NCI-H526 (cell line): ENCODE data around the gene MARCHF3.
"Not testable (repeated sequence)": the region's sequence is repeated elsewhere in the genome, so short reads cannot be mapped to it uniquely, and the experiment has no call there.

Experiments
- DNase-seq, 2 experiments: peaks; one replicate each; lab custom pipeline; 2025; lab: John Stamatoyannopoulos, UW

The MARCHF3 gene

DNA sequence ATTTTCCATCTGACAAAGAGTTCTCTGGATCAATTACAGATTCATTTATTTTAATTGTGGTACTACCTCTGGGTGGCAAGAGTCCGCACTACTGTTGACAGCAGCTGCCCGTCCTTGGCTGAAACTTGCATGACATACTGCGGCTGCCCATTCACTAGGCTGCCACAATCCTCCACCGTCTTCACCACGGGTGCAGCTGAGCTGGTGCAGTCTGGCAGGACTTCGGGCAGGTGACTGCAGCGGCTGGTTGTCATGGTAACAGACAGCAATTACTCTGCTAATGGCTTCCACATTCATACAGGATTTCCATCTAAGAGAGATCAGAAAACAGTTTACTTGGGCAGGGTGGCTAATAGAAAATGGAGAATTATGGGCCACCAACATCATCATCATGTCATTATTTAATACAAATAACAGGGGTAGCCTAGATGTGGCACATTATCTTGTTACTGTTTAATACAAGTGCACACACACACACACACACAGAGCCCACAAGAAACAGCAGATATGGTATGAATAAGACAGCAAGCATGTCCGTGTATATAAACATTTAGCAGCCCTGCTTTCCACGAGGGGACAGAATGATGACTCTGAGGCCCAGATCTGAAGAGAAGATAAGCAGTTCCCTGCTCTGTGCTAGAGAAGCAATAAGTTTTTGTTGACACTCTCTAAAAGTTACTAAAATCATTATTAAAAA, 112.3 kb downstream of the MARCHF3 start:
- peak; percentile 22 to 77 for DNase-seq

DNA sequence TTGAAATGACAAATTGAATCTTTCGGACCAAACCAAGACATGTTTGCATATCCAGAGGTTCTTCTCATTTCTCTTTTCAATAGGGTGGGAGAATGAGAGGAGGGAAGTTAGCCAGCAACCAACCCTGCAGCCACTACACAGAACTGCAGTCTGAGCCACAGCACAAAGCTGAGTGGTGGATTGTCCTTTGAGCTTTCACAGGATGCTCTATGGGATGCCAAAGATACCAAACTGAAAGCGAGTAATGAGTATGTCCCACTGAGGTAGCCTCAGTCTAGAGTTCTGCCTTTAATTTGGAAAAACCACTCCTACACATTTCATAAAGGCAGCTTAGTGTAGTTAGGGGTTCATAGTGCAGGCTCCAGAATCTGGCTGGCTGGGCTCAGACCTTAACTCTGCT, 114.9 kb downstream of the MARCHF3 start:
- no peak for DNase-seq

DNA sequence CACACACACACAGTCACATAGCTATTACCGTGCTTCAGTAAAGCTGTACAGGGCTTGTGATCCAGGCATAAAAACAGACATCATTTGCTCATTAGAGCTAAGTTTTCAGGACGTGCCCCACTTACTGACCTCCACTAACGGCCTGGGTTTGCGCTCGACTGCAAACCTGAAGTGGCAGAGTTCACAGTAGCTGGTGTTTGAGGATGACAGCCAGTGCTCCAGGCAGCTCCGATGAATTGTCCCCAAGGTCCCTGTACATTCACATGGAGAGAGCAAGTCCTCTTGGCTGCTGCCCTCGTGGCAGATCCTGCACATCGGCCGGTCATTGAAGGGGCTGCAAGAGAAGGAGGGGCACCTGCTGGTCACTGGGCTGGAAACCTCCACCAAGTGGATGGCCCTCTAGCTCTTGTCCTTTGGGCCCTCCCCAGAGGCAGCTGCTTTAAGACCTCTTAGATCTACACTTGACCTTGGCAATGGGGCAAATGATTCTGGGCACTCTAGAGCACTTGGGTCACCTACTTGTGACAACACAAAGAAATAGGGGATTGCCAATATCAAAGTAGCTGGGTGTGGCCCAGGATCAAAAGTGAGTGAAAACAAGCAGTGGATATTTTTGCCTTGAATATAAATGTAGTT, 115.4 kb downstream of the MARCHF3 start:
- DNase-seq, result no peak

DNA sequence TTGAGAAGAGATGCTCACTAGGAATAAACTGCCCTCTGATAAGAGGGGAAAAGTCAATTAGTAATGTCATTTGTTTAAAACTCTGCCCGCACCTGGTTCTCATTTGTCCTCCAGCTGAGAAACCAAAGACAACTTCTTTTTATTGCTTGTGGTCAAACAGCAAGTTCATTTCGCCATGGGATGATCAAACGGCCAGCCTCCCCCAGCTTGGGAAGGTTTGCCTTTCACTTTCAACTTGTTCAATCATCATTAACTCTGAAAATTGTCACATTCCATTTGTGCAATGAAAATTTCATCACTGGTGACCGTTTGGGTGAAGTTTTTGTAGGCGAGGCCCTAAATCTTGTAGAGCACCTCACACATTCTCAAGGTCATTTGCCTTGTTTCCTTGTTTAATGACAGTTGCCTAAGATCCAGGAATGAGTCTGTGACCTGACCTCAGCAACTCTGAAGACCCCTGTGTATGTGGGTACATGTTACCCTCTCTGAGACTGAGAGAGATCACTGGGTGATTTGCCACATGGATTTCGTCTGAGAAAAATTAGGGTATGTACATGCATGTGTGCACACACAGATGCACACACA, 117.7 kb downstream of the MARCHF3 start:
- DNase-seq, result peak in 1 of 2 experiments; percentile 5

DNA sequence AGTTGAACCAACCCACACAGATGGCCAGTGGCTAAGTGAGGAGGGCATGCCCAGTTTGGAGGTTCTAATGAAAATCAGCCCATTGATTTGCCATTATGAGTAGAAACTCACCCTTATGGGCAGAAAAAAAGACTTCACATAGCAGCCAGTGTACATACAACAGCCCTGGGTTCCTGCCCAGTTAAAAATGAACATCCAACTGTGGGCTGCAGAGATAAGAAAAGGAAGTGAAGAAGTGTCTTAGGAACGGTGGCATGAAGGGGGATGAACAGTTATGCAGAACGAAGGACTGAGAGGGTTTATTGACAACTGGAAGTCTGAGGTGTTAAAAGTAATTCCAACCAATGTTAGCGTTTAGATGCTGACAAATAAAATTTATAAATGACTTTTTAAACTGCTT, 118.4 kb downstream of the MARCHF3 start:
- no peak for DNase-seq

DNA sequence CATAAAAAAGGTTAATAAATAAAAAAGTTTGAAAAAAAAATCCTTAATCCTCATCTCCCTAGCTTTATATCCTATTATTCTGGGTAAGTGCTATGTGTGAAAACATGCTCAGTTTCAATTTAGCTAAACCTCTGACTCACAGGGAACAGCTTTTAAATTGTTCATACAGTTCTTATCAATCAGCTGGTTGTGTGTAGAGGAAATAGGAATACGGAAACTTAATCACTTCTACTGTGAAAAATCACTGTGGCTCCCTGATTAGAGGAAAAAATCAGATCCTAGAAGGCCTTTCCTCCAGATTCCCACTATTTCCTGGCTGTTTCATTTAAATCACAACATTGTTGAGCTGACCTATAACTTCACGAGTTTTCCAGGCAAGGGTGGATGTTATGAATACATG, 120.5 kb downstream of the MARCHF3 start:
- no peak for DNase-seq

DNA sequence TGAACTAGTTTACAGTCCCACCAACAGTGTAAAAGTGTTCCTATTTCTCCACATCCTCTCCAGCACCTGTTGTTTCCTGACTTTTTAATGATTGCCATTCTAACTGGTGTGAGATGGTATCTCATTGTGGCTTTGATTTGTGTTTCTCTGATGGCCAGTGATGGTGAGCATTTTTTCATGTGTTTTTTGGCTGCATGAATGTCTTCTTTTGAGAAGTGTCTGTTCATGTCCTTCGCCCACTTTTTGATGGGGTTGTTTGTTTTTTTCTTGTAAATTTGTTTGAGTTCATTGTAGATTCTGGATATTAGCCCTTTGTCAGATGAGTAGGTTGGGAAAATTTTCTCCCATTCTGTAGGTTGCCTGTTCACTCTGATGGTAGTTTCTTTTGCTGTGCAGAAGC, 126.0 kb downstream of the MARCHF3 start:
- not testable (repeated sequence) for DNase-seq

DNA sequence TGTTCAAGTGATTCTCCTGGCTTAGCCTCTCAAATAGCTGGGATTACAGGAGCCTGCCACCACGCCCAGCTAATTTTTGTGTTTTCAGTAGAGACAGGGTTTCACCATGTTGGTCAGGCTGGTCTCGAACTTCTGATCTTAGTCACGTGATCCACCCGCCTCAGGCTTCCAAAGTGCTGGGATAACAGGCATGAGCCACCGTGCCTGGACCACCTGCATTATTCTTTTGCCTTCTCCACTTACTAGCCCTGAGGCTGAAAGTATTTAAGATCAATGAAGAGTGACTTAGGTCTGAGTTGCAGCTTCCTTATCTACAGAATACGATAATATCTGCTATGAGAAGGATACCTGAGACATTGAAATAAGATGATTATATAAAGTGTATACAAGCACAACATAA, 129.6 kb downstream of the MARCHF3 start:
- no peak for DNase-seq

DNA sequence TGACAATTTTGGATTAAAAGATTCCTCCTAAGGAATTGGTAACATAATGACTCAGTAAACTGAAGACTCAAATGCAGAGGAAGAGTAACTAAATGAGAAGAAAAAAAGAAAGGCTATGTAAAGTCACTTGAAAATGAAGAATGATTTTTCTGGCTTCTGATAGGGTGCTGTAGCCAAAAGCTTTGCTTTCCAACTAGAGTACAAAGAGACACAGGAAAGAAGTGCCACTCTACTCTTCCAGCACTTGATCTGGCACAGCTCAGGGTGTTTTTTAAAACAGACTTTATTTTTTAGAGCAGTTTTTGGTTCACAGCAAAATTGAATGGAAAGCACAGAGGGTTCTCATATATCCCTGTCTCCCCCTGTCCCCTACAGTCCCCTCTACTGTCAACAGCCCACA, 130.9 kb downstream of the MARCHF3 start:
- no peak for DNase-seq

DNA sequence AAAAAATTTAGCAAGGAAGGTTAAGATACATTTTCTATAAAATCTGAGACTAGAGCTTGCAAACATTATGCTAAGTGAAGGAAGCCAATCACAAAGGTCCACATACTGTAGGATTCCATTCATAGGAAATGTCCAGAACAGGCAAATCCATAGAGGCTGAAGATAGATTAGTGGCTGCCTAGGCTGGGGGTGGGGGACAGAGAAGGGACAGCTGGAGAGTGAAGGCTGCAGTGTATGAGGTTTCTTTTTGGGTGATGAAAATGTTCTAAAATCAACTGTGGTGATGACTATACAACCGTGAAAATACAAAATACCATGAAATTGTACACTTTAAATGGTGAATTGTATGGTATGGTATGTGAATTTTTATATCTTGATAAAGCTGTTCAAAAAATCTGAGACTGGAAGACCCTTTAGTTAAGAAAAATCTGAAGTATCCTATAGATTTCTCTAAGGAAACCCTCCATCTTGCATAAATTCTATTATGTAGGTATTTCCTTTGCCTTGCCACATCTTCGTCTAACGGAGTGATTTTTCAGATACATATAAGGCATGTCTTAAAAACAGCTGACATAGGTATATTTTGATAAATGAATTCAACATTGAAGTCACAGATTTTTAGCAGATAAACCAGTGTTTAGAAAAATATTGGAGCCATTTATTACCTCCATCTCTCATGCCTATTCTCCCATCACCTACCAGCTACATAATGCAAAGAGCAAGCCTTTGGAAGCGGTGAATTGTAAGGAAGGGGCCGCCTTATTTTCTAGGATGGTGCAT, 132.3 kb downstream of the MARCHF3 start:
- no peak for DNase-seq

DNA sequence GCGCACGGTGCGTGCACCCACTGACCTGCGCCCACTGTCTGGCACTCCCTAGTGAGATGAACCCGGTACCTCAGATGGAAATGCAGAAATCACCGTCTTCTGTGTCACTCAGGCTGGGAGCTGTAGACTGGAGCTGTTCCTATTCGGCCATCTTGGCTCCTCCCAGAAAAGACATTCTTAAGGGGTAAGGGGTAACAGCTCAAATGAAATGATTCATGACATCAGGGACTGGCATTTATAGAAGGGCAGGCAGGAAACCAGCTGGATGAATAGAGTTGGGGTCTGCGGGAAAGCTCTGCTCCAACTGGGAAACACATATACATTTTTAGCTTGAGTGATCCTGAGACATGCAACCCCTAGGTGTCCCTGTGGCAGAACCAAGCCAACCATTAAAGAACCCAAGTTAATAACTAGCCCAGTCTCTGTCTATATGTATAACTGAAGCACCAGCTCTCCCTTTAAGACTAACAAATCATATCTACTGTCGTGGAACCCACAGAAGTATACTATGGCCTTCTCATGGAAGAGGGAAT, 134.1 kb downstream of the MARCHF3 start:
- no peak for DNase-seq

DNA sequence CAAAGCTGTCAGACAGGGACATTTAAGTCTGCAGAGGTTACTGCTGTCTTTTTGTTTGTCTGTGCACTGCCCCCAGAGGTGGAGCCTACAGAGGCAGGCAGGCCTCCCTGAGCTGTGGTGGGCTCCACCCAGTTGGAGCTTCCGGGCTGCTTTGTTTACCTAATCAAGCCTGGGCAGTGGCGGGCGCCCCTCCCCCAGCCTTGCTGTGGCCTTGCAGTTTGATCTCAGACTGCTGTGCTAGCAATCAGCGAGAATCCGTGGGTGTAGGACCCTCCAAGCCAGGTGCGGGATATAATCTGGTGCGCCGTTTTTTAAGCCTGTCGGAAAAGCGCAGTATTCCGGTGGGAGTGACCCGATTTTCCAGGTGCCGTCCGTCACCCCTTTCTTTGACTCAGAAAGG, 134.6 kb downstream of the MARCHF3 start:
- not testable (repeated sequence) for DNase-seq

DNA sequence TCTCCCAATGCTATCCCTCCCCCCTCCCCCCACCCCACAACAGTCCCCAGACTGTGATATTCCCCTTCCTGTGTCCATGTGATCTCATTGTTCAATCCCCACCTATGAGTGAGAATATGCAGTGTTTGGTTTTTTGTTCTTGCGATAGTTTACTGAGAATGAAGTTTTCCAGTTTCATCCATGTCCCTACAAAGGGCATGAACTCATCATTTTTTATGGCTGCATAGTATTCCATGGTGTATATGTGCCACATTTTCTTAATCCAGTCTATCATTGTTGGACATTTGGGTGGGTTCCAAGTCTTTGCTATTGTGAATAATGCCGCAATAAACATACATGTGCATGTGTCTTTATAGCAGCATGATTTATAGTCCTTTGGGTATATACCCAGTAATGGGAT, 139.9 kb downstream of the MARCHF3 start:
- DNase-seq, result not testable (repeated sequence)

DNA sequence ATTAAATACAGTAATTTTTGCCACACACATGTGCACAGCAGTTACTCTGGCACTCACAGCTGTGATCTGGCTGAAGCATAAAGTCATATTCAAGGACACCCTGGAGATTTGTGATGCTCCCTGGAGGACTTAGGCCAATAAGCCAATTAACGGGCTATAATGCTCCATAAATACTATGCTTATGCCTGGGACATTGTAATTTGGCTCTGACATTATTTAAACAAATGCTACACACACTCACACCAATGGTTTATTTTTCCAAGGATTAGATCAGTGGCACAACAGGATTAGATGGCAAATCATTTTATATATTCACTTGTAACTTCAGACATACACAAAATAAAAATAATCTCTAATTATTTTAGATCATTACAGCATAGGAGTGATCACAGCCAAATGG, 142.2 kb downstream of the MARCHF3 start:
- no peak for DNase-seq

DNA sequence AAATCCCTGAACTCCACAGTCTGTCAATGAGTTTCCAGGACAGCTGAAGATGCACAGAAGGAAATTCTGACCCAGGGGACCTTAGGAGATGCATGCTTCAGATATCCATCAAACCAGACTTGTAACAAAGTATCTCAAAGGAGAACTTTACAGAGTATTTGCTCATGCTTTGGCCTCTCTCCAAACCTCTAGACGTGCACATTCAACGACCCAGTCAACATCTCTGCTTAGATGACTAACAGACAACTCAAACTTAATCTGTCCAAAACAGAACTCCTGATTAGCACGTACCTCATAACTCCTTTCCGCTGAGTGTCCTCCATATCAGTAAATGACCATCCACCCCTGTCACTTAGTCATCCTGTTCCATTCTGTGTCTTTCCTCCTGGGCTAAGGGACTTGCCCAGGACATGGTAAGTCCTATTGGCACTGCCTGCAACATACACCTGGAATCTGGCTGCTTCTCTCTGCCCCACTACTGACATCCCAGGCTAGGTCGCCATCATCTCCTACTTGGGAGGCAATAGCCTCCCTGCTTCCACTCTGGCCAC, 146.0 kb downstream of the MARCHF3 start:
- no peak for DNase-seq

DNA sequence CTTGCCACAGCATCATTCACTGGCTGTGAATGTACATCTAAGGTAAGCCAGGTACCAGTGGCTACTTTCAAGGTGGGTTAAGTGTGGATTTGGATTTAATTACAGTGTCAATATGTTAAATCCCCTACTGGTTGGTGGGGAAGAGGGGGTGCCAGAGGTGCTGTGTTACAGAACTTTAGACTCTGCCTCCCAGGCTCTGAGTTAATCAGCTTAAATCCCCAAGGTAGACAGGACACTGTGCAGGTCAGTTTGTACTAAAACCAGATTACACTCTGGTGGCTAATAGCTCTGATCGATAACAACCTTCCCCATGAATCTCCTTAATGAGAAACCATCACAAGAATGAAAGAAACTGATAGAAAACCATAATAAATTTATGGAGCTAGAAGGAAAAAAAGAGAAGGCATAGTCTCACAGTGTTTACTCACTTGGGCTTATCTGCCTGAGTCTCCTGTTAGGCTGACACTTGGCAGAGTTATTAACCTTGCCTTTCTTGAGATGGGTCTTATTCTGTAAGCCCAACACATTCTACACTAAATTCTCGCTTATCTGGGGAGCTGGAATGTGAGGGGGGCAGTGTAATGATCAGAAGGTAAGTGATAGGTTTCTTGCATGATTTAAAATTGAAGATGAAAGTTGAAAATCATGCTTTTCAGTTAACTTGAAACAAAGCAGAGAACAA, 146.7 kb downstream of the MARCHF3 start:
- DNase-seq, result no peak

DNA sequence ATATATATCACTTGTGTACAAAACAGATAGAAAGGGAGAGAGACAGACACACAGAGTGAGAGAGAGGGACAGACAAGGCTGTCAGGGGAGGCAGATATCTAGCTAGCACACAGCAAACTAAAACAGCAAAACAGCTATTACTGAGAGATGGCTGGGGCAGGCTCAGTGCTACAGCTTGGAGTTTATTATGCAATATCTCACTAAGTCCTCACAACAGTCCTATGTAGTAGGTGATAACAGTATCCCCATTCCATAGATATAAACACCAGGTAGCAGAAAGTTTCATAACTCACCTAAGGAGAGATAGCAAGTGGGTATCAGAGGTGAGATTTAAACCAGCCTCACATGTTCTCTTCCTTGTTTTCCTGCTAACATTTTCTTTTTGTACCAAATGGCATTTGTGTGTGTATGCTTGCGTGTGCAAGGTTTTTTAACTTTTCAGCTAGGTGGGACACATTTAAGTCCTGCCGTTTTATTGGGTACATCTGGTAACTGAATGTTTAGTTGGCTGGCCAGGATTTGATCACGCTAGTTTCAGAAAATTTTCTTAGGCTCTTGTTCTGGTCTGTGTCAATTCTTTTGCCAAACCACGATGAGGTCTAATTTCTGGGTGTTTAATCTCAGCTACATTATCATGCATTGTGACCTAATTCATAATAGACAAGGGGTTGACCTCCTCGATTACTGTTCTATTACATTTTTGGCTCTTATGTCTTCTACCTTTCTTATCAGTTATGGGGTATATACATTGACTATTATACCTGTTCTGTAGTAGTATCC, 148.3 kb downstream of the MARCHF3 start:
- no peak for DNase-seq

DNA sequence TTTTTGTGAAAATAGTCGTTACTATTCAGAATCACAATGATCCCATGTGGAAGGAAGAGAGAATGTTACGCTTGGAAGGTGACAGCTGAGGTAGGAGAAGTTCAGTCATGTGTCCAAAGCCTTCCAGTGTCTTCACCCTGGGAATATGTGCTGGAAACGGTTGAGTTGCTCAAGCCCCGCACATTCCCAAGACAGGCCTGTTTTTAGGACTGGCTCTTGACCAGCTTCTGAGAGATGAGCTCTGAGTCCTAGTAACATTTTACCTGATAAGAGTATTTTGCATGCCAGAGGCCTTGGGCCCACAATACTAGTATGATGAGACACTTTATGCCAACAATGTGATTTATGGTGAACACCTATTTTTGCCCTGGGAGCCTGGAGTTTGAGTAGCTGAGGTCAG, 151.7 kb downstream of the MARCHF3 start:
- no peak for DNase-seq

DNA sequence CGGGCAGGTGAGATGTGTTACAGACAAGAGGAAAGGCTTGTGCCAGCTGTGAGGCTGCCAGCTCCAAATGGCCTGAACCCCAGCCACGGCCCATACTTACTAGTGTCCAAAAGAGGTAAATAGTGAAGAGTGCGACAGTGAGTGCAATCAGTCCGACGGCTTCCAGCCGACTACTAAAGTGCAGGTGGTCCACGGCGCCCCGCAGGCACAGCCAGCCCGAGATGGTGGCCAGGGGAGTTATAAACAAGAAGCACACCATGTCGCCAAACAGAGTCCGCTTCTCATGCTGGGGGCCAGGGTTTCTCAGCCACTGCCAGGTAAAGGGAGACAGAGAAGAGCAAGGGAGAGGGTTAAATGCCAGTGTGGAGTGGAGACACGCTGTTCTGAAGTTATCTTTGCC, 152.3 kb downstream of the MARCHF3 start:
- DNase-seq, result no peak

DNA sequence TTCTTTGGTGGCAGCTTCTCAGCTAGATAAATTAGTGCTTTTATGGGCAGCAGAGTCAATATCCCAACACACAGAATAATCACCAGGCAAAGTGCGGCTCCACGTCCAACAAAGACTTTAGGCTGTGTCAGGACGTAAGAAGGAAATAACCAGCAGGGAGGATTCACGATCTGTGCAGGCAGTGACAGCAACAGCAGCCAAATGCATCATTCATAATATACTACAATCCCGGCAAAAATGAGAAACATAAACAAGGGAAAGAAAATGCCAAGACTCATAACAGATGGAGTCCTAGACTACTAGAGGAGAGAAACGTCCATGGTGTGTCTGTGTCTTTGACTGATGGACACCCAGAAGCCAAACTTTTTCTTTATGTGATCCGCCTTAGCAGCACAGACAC, 152.8 kb downstream of the MARCHF3 start:
- no peak for DNase-seq

DNA sequence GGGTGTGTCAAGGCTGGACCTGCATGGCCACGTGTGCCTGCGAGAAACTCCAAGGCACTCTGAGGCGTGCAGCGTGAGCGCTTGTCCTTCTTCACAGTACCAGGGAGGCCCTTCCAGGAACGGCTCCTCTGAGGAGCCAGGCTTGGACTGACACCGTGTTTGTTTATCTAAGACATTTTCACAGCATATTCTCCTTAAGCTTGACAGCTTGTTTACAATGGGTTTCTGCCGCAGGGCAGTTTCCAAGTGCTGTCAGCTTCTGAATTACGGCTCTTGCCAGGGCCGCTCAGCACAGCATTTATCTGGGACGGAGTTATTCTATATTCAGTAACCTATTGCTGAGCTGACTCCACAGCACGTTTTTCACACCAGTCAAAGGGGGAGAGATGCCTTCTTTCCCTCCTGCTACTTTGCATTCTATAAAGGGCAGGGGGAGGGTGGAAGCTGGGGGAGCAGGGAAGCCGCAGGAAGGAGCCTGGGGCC, 155.0 kb downstream of the MARCHF3 start:
- peak; percentile 59 to 66 for DNase-seq
